B cell (primary cell): ENCODE data around the gene NUDT21.

Experiments used
- CTCF ChIP-seq: fragments of 200-600 bp; IDR thresholded peaks from one replicate; pipeline ENCODE4 v1.8.0; 2022; ENCODE audit warnings: antibody characterized with exemption, mild to moderate bottlenecking
- EZH2 ChIP-seq: IDR thresholded peaks from 2 replicates; pipeline ENCODE4 v1.6.1; 2012; ENCODE audit warnings: borderline replicate concordance, low read depth, mild to moderate bottlenecking, moderate library complexity, low read length; ENCODE audit not compliant: insufficient read depth, poor library complexity, severe bottlenecking

GRCh38 chr16:56382459-56382858, 68.7 kb downstream of the NUDT21 start:
- TF ChIP-seq CTCF (no peak), EZH2 (no peak)
